COR-L47 (cell line): ENCODE data around the gene AFTPH.

Experiments
- DNase-seq: peaks from one replicate; lab custom pipeline; 2025; lab: John Stamatoyannopoulos, UW

The AFTPH gene

DNA sequence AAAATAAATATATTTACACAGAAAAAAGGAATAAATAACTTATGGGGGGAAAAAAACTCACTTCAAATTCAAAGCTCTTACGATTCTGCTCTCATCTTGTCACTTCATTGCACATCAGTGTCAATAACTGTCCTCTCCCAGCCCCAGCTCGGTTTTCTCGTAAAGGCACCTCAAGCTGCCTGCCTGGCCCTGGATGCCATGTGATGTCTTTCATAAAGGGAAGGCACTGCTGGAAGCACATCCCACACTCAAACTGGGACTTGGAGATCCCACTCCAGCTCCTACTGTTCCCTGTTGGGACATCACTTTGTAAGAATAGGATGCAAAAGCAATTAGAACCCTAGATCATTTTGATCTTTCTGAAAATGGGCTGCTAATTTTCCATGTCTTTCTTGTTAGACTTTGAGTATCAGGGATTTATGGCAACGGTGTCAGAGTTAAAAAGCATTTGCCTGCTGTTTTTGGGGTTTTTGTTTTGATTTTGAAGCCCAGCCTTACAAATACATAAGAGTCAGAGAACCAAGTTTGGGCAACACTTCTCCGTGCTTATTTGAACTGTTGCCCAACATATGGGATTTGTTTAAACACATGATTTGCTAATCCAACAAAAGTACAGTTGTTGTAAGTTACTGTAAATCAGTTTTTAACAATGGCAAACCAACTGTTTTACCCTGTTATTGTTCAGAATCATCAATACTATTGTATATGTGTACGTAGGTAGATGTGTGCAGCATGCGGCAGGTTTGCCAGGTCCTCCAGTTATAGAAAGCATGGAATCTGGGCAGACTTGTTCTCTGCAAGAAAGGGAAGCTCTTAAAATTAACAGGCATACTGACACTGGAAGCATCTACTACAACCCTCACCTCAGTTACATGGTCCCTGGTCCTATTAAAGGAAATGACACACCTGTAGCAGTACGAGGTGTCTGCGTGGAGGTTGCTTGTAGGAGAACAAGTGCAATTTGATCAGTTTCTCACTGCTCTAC, 109.0 kb downstream of the AFTPH start:
- no peak for DNase-seq

DNA sequence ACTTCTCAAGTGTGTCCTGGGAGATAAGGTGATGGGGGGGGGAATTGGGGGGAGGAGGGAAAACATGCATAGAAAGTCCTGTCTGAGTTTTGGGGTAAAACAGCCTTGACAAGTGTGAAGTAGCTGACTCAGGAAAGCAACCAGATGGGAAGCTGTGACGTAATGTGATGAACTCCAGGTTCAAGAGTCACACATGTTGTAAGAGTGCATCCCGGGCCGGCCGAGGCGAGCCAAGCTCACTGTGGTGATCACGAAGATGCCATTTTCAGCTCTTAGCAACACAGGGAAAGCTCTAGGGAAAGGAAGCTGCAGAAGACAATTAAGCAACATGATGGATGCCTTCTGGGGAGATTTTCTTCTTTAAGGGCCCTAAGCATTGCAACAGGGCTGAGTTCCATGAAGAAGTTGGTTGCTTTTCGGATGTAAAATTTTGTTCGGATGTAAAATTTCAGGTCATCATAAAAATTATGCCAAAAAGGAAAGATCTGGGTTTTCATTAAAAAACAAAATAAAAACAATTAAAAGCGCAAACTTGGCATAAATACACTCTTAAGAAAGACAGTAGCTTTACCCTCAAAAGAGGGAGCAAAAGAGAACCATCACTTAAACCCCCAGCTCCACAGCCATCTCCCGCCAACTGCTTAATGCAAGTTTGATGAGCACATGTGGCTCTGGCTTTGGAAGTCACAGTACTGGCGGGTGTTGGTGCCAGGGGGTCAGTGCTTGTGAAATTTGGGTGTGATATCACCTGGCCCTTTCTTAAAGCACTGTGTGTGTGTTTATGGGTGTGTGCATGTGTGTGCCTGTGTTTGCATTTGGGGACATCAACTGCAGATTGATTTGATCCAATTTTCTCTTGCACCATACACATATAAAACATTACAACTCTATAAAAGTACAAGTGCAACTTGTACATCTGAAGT, 110.5 kb downstream of the AFTPH start:
- no peak for DNase-seq

DNA sequence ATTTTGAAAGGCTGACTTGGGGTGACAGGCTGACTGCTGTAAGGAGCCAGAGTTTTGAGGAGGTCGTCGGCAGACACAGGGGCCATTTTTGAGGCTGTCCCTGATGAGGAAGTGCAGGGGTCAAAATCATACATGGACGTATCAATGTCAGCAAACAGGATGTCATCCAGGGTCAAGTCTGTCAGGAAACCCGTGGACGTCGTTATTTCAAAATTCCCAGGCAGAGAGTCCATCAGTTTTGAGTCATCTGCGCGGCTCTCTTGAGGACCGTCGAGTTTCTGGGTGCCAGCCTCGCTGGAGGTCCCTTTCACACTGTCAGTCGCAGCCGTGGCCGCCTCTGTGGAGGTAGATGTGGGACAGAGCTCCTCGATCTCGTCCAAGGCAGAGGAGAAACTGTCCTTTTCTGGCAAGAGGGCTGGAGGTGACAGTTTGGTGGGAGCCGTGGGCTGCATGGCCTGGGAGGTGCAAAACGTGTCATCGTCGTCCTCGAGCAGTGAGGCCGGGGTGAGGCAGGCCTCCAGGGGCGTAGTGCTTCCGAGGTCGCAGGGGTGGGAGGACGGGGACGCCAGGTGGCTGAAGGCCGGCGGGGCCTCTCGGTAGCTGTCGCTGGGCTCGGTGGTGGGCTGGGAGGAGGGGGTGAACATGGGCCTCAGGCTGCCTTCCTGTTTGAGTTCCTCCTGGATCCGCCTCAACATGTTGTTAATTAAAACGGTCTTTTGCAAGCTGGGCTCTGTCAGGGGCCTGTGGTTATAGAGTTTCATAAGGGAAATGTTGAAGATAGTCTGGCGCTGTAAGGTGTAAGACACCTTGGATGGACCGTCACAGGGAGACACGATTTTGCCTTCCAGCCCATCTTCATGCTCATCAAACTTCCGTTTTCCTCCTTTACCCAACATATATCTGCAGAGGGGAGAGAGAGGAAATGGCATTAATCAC, 112.1 kb downstream of the AFTPH start:
- no peak for DNase-seq

DNA sequence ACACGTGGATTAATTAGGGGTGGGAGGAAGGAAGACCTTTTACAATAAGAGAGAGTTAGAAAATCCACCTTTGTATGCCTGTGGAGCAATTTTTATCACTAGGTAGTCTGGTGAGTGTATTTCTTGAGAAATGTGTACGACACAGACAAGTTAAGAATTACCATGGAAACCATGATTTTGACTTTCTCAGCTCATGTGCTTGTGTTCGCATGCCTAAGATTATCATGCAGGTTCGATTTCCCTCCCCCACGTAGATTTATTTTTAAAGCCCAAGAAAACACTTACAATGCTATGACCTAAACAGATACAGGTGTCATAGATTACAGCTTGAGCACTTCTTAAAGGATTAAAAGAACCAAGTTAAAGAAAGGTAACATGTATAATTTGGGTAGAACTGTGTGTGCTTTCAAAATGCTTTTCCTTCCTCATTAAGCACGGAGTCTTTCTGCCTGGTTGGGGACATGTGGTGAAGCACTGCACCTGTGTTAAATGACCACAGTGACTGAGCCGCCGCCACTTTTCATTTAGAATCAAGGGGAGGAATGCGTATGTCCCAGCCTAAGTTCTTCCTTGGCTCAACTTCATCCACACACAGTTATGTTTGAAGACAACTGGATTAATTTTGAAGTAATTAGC, 113.0 kb downstream of the AFTPH start:
- no peak for DNase-seq

DNA sequence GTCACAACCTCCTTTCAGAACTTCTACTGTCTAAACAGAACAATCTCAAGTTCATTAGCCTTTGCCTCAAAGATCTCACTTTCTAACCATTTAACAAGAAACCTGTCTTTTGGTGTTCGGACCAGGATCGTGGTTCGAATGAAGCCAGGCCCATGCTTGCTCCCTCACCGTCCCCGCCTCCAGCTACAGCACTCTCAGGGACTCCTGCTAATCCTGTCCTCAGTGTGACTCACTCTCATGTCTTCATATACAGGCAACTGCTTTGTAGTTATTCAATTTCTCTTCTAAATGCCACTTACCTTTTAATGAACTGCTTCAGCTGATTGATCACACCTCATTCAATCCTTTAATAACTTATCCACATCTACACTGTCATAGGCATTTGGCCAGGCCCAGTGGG, 113.8 kb downstream of the AFTPH start:
- DNase-seq, result no peak

DNA sequence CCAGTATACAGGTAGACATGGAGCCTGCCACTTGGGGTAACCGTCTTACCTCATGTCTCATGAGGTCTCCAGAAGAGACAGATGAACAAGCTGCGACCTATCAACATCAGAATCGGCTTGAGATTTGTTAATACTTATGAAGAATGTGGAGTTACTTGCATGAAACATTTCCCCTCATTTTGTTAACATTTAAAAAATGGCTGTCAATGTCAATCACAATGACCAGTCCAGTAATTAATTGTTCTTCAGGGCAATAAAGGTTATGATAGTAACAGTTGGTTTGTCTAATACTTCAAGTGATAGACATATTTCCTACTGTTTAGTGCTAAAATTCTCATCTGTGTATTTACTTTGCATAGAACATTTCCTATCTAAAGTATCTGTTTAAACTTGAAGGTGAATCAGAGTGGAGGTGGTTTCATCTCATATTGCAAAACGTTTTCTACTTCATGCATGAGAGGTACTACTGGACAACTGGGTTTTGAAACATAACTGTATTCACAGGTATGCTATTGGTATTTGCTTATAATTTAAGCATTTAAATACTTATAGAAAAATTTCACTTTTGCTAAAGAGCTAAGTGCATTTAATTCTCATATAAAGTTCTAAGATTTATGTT, 114.5 kb downstream of the AFTPH start:
- DNase-seq, result no peak

DNA sequence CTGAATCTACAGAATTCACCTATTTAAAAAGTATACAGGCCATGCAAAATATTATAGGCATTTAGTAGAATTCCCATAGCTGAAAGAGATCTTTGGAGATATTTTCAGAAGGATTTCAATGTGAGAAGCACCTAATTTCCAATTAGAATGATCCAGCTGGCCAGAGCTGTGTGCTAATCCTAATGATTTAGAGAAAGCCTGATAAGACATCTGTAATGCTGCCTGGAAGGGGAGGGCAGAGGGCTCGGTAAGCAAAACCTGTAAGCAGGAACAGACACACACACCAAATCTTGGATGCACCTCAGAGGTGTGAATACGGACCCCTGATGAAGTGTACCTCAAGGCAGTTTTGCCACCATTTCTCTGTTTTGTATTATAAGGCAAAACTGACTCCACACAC, 115.6 kb downstream of the AFTPH start:
- DNase-seq, result no peak

DNA sequence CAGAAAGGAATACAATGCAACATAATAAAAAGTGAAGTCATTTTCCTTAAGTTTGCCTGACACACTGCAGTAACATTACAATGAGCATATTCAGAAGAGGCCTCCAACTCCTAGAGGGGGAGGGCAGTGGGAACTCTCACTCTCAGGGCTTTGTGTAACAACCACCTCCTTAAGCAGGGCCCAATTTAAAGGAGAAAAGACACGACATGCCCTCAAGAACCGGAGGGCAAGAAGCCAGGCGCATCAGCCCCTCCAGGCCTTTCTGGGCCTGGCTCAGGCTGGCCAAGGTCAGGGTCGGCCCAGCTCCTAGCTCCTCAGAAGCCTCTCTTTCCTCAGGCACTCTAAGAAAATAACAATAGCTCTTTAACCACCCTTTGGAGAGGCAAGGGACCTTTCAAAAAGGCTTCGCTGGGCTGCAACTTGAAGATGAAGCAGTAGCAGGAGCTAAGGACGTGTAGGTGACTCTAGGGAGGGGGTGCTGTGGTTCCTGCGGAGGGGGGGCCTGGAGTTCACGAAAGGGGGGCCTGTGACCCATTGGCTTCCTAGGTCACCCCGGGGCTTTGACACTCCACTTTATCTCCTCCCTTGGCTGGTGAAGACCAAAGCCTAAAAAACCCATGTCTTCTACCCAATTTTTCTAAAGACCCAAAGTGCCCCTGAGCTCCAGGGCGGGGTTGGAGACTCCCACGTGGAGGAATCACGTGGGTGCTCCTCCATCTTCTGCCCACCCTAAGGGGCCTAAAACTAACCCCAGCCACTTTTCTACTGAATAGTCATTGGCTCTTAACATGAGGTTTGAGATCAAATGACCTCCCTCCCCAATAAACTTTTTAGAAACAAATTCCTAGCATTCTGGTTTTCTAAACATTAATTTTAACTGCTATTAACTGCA, 116.3 kb downstream of the AFTPH start:
- no peak for DNase-seq

DNA sequence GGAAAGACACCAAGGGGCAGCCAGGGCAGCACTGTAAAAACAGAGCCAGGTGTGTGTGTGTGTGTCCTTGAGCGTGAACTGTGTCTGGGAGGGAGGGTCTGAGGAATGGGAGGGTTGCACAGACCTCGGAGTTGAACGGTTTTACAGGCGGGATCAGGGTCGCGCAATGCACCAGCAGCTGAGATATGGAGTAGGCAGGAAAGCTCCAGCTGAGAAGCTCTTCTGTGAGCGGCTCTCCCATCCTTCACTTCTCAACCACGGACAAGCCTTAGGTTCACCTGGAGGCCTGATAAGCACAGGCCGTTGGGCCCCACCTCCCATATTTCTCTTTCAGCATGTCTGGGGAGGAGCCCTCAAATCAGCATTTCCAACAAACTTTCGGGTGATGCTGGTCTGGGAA, 117.5 kb downstream of the AFTPH start:
- no peak for DNase-seq
